ENCODE data around the gene ZNF277.

ZNF277 gene

GRCh38 chr7:112206991-112207592 lies 597 bp downstream of the ZNF277 start:
- peaks cover 0 to 2% (median 0%) of the 10 kb centered on the region in 11 experiments; a peak in 3 of 22 replicates for H3K9me3 ChIP-seq (replicated peaks in 1 of 11)
- peaks cover 14 to 45% (median 28%) of the 10 kb centered on the region in 11 experiments; a peak in 19 of 22 replicates for H4K20me1 ChIP-seq
- peak overlapping the region; percentile 78 to 96 (median 91) for H3K9ac ChIP-seq
- no peak for TF ChIP-seq Cebpa-rat (IDR thresholded peaks at IDR 0.05)
- H3K4me3 ChIP-seq: peak overlapping the region; percentile 85 to 99 (median 92)
- H3K4me1 ChIP-seq: peaks cover 19 to 35% (median 29%) of the 10 kb centered on the region in 10 experiments
- H3K27ac ChIP-seq: peak overlapping the region; percentile 62 to 95 (median 79)
- H3K36me3 ChIP-seq: peaks cover 0 to 3% (median 0%) of the 10 kb centered on the region in 11 experiments; a peak in 2 of 22 replicates
- peaks cover 0 to 7% (median 0%) of the 10 kb centered on the region in 11 experiments; a peak in 4 of 22 replicates for H3K27me3 ChIP-seq
- peak overlapping the region; percentile 76 to 99 (median 87) for H3K4me2 ChIP-seq

DNA sequence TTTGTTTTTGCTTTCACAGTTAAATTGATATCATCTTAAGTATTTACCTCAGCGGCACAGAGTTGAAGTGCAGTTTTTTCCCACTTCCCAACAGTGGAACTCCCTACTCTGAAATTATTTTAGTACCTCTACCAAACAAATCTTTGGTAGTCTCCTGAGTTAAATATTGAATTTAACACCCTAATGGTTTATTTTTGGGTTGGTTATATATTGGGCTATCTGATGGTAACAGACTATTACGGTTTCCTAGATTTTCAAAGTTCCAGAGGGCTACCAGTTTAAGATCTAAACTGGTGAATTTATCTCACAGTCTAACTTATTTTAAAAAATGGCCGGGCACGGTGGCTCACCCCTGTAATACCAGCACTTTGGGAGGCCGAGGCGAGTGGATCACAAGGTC lies 1.3 kb downstream of the ZNF277 start:
- Histone ChIP-seq H3K36me3 (peaks cover 0 to 8% (median 0%) of the 10 kb centered on the region in 11 experiments; a peak in 2 of 22 replicates), H3K4me2 (peak overlapping the region; percentile 76 to 99 (median 87)), H3K4me3 (peak overlapping the region; percentile 85 to 99 (median 92); a peak in 17 of 20 replicates), H3K9ac (peak overlapping the region in 8 of 11 experiments; percentile 78 to 96 (median 91); a peak in 9 of 22 replicates), H3K9me3 (replicated peaks in 1 of 11) (peaks cover 3 to 8% (median 4%) of the 10 kb centered on the region in 11 experiments; a peak in 20 of 22 replicates), H3K4me1 (peaks cover 13 to 30% (median 24%) of the 10 kb centered on the region in 10 experiments), H3K27ac (peak overlapping the region in 1 of 11 experiments; percentile 95; a peak in 2 of 22 replicates), H4K20me1 (peaks cover 12 to 39% (median 24%) of the 10 kb centered on the region in 11 experiments; a peak in 19 of 22 replicates), H3K27me3 (peaks cover 0 to 7% (median 0%) of the 10 kb centered on the region in 11 experiments; a peak in 4 of 22 replicates)
- no peak for TF ChIP-seq Cebpa-rat (IDR thresholded peaks at IDR 0.05)

DNA sequence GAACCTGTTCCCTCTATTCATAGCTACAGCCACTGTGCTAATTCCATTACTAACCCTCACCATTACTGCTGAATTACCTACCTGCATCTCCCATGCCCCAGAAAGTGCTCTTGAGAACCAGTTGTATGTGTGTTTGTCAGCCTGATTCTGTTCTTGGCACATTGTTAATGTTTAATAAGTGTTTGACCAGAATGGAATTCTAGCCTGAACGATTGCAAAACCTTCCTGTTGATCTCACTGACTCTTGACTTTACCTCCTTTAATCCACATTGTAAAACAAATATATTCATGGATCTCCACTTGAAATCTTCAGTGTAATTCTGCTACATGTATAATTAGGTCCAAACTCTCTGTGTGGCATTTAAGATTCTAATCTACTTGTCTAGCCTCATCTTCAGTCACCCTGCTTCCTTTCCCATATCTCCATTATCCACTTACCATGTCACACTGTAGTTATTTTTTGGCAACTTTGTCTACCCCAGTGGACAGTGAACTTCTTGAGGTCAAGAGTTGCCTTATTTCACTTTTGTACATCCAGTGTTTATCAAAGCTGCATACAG lies 4.9 kb downstream of the ZNF277 start:
- H3K9me3 ChIP-seq (replicated peaks in 1 of 11): peaks cover 7 to 15% (median 11%) of the 10 kb centered on the region in 11 experiments; a peak in 20 of 22 replicates
- no peak for TF ChIP-seq Cebpa-rat (IDR thresholded peaks at IDR 0.05)
- peaks cover 0 to 16% (median 0%) of the 10 kb centered on the region in 11 experiments; a peak in 5 of 22 replicates for H3K36me3 ChIP-seq
- no peaks in the 10 kb centered on the region for H3K27me3 ChIP-seq
- H3K27ac ChIP-seq: no peak overlapping the region
- H3K4me3 ChIP-seq: no peak overlapping the region
- H3K4me1 ChIP-seq: peaks cover 0 to 25% (median 9%) of the 10 kb centered on the region in 10 experiments; a peak in 16 of 20 replicates
- H4K20me1 ChIP-seq: peaks cover 0 to 37% (median 16%) of the 10 kb centered on the region in 11 experiments; a peak in 14 of 22 replicates
- H3K4me2 ChIP-seq: no peak overlapping the region
- H3K9ac ChIP-seq: no peak overlapping the region

- H3K9ac ChIP-seq: no peak overlapping the region
- peaks cover 0 to 24% (median 5%) of the 10 kb centered on the region in 10 experiments; a peak in 16 of 20 replicates for H3K4me1 ChIP-seq
- no peak overlapping the region for H3K27ac ChIP-seq
- peaks cover 0 to 22% (median 0%) of the 10 kb centered on the region in 11 experiments; a peak in 6 of 22 replicates for H3K36me3 ChIP-seq
- no peak for TF ChIP-seq Cebpa-rat (IDR thresholded peaks at IDR 0.05)
- no peak overlapping the region for H3K4me2 ChIP-seq
- peaks cover 0 to 42% (median 21%) of the 10 kb centered on the region in 11 experiments; a peak in 14 of 22 replicates for H4K20me1 ChIP-seq
- peaks cover 7 to 15% (median 11%) of the 10 kb centered on the region in 11 experiments; a peak in 20 of 22 replicates for H3K9me3 ChIP-seq (replicated peaks in 1 of 11)
- no peaks in the 10 kb centered on the region for H3K27me3 ChIP-seq
- no peak overlapping the region for H3K4me3 ChIP-seq
These were observed 6.1 kb downstream of the ZNF277 start for GRCh38 chr7:112212571-112212970.

- Histone ChIP-seq H4K20me1 (peaks cover 0 to 46% (median 21%) of the 10 kb centered on the region in 11 experiments; a peak in 14 of 22 replicates), H3K27ac (no peak overlapping the region), H3K4me1 (peaks cover 0 to 13% (median 0%) of the 10 kb centered on the region in 10 experiments; a peak in 2 of 20 replicates), H3K9ac (no peak overlapping the region), H3K4me2 (no peak overlapping the region), H3K36me3 (peaks cover 0 to 26% (median 5%) of the 10 kb centered on the region in 11 experiments; a peak in 6 of 22 replicates), H3K4me3 (no peak overlapping the region), H3K9me3 (replicated peaks in 1 of 11) (peaks cover 7 to 15% (median 11%) of the 10 kb centered on the region in 11 experiments; a peak in 20 of 22 replicates), H3K27me3 (no peaks in the 10 kb centered on the region)
- TF ChIP-seq Cebpa-rat (IDR thresholded peaks at IDR 0.05): no peak
These were observed 7.2 kb downstream of the ZNF277 start for GRCh38 chr7:112213735-112214134.

DNA sequence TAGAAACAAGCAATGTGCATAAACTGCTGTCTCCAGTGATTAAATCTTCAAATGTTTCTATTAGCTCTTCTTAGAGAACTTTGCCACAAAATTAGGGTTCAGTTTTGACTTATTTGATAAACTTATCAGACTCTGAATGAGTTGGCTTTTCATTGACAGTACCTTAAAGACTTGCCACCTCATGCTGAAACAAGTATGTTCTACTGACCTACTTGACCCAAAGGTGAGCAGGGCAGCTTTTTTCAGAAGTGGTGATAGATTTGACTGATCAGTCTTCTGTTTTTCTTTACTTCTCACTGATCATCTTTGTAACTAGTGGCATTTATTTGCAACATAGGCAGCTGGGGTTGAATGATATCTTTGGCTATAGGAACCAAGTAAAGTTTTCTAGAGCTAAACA lies 7.8 kb downstream of the ZNF277 start:
- no peak overlapping the region for H3K27ac ChIP-seq
- H3K27me3 ChIP-seq: no peaks in the 10 kb centered on the region
- H4K20me1 ChIP-seq: peaks cover 0 to 46% (median 21%) of the 10 kb centered on the region in 11 experiments; a peak in 14 of 22 replicates
- H3K9ac ChIP-seq: no peak overlapping the region
- H3K4me2 ChIP-seq: no peak overlapping the region
- 0 out of 20 replicates have a peak, but pooled peaks cover 0 to 8% (median 0%) of the 10 kb centered on the region in 10 experiments for H3K4me1 ChIP-seq
- H3K4me3 ChIP-seq: no peak overlapping the region
- peaks cover 7 to 15% (median 11%) of the 10 kb centered on the region in 11 experiments; a peak in 20 of 22 replicates for H3K9me3 ChIP-seq (replicated peaks in 1 of 11)
- peaks cover 0 to 26% (median 5%) of the 10 kb centered on the region in 11 experiments; a peak in 6 of 22 replicates for H3K36me3 ChIP-seq
- TF ChIP-seq Cebpa-rat (IDR thresholded peaks at IDR 0.05): no peak

- Histone ChIP-seq H3K27me3 (no peaks in the 10 kb centered on the region), H4K20me1 (peaks cover 0 to 45% (median 21%) of the 10 kb centered on the region in 11 experiments; a peak in 14 of 22 replicates), H3K36me3 (peaks cover 0 to 26% (median 5%) of the 10 kb centered on the region in 11 experiments; a peak in 7 of 22 replicates), H3K4me1 (0 out of 20 replicates have a peak, but pooled peaks cover 0 to 8% (median 0%) of the 10 kb centered on the region in 10 experiments), H3K27ac (no peak overlapping the region), H3K9me3 (replicated peaks in 1 of 11) (peaks cover 7 to 21% (median 16%) of the 10 kb centered on the region in 11 experiments; a peak in 20 of 22 replicates), H3K4me2 (no peak overlapping the region), H3K4me3 (no peak overlapping the region), H3K9ac (no peak overlapping the region)
- TF ChIP-seq Cebpa-rat (IDR thresholded peaks at IDR 0.05): no peak
These were observed 8.4 kb downstream of the ZNF277 start for GRCh38 chr7:112214883-112215282.

- Histone ChIP-seq H3K4me1 (0 out of 20 replicates have a peak, but pooled peaks cover 0 to 8% (median 0%) of the 10 kb centered on the region in 10 experiments), H3K4me2 (no peak overlapping the region), H3K27ac (no peak overlapping the region), H3K36me3 (peaks cover under 1 to 30% (median 8%) of the 10 kb centered on the region in 11 experiments; a peak in 15 of 22 replicates), H3K27me3 (no peaks in the 10 kb centered on the region), H3K4me3 (no peak overlapping the region), H3K9ac (no peak overlapping the region), H4K20me1 (peaks cover 0 to 38% (median 21%) of the 10 kb centered on the region in 11 experiments; a peak in 12 of 22 replicates), H3K9me3 (replicated peaks in 1 of 11) (peaks cover 9 to 28% (median 21%) of the 10 kb centered on the region in 11 experiments)
- TF ChIP-seq Cebpa-rat (IDR thresholded peaks at IDR 0.05): no peak
These were observed 9.3 kb downstream of the ZNF277 start for GRCh38 chr7:112215787-112216186.

Data from BLaER1 treated with 17β-estradiol and CSF1 and Interleukin-3, amounts not matched to agents 10 nM and 100 nM (cell line).